Spleen (tissue), 11 donors: Measurements from ENCODE around the gene MIB1. TPM values are rescaled to one million over a fixed set of nuclear protein-coding genes. Genes with fewer than 3 reads are reported as not detected.

ENCODE experiments used
- DNase-seq: peaks from one replicate; pipeline ENCODE4 v3.0.0-alpha.2; 2020
- H3K27ac ChIP-seq, 8 donors: fragments of 200-600 bp; sonication (generic) in 7 of 8; 1 replicate in 4 of 8; 2 replicates in 4 of 8; pipeline versions ENCODE4 v1.5.0 to v1.8.0; 2016 to 2021; ENCODE audit warnings: inconsistent platforms in 4 of 8, mild to moderate bottlenecking in 4 of 8, moderate library complexity in 1 of 8
- H3K27me3 ChIP-seq, 7 donors: fragments of 200-600 bp; sonication (generic) in 6 of 7; replicated peaks in 1 of 7; 1 replicate in 4 of 7; 2 replicates in 3 of 7; pipeline versions ENCODE4 v1.5.0 to v1.8.0; 2016 to 2021; ENCODE audit warnings: inconsistent platforms in 3 of 7, mild to moderate bottlenecking in 1 of 7
- H3K36me3 ChIP-seq, 6 donors: fragments of 200-600 bp; sonication (generic) in 5 of 6; 1 replicate in 4 of 6; 2 replicates in 2 of 6; pipeline versions ENCODE4 v1.5.0 to v1.8.0; 2016 to 2021; ENCODE audit warnings: inconsistent platforms in 2 of 6
- H3K4me1 ChIP-seq, 6 donors: fragments of 200-600 bp; sonication (generic) in 5 of 6; 1 replicate in 3 of 6; 2 replicates in 3 of 6; pipeline versions ENCODE4 v1.5.0 to v1.8.0; 2016 to 2021; ENCODE audit warnings: inconsistent platforms in 3 of 6
- H3K4me3 ChIP-seq, 8 donors: fragments of 200-600 bp; sonication (generic) in 7 of 8; 1 replicate in 4 of 8; 2 replicates in 4 of 8; pipeline versions ENCODE4 v1.5.0 to v1.8.0; 2016 to 2021; ENCODE audit warnings: inconsistent platforms in 4 of 8, mild to moderate bottlenecking in 4 of 8, moderate library complexity in 2 of 8
- H3K9me3 ChIP-seq, 8 donors: fragments of 200-600 bp; sonication (generic) in 7 of 8; 1 replicate in 4 of 8; 2 replicates in 4 of 8; pipeline versions ENCODE4 v1.5.0 to v1.8.0; 2016 to 2021; ENCODE audit warnings: inconsistent platforms in 4 of 8
- CTCF ChIP-seq, 11 experiments: fragments of 200-600 bp in 7 of 11; fragments of 450-650 bp in 4 of 11; sonication (generic) in 4 of 11; IDR thresholded peaks in 8 of 11; conservative IDR thresholded peaks in 3 of 11; 1 replicate in 7 of 11; 2 replicates in 4 of 11; pipeline versions ENCODE4 v1.4.0 to v1.8.0; 2016 to 2021; ENCODE audit warnings: antibody characterized with exemption in 11 of 11, inconsistent platforms in 4 of 11, mild to moderate bottlenecking in 1 of 11
- POLR2A ChIP-seq, 3 donors: fragments of 450-650 bp; IDR thresholded peaks; one replicate each; pipeline ENCODE4 v1.5.1; 2017; ENCODE audit warnings: antibody characterized with exemption in 3 of 3, mild to moderate bottlenecking in 1 of 3
- POLR2AphosphoS5 ChIP-seq, 3 donors: sonication (generic); formaldehyde crosslinking; IDR thresholded peaks; one replicate each; pipeline ENCODE4 v1.5.1; 2017; ENCODE audit warnings: antibody characterized with exemption in 3 of 3
- WGBS, 5 donors: extraction: QIAGEN DNeasy Blood & Tissue Kit in 3 of 5; methylation state at CpG; one replicate each; pipeline versions ENCODE4 v1.1.5 to v1.1.7; 2013 to 2018; 5-methylcytosine and 5-hydroxymethylcytosine counted together
- intact Hi-C: fragments of 100-400 bp; cut with DNase I; formaldehyde crosslinking; loops from one replicate; pipeline ENCODE4 v1.15.0; 2023; ENCODE audit warnings: low total_unique reads
- polyA plus RNA-seq, 3 donors: library from polyadenylated mRNA; stranded (reverse); fragments of 200-250 nt; gene quantifications; one replicate each; pipeline ENCODE4 v1.2.1, GENCODE V29; 2013
- total RNA-seq, 7 donors: library from RNA; depleted of rRNA in 3 of 7; stranded (reverse); fragments of >200 nt in 3 of 7; fragmentation: NEBNext Ultra II Directional in 4 of 7; extraction: Animal tissue kit (Norgen Biotek cat#: 25700) in 4 of 7; gene quantifications; one replicate each; pipeline versions ENCODE4 v1.1.0 to v1.2.1, GENCODE V29; 2016 to 2021
- donor health status: healthy with polysubstance abuse.
- donor health status: DM: no; HTN: no; CAD: no; lungs with moderate emphysema.
- donor health status: DM: no; HTN: no; CAD: no.
- donor health status: Bipolar disorder and iron deficiency.
- donor health status: healthy.
- donor health status: DM: no; HTN: no; CAD: no.
- donor health status: DM: yes; HTN: yes; CAD: no.

The MIB1 gene
- total and polyA plus RNA-seq, 10 donors = 2.7 to 33.3 (median 27.3) TPM

DNA sequence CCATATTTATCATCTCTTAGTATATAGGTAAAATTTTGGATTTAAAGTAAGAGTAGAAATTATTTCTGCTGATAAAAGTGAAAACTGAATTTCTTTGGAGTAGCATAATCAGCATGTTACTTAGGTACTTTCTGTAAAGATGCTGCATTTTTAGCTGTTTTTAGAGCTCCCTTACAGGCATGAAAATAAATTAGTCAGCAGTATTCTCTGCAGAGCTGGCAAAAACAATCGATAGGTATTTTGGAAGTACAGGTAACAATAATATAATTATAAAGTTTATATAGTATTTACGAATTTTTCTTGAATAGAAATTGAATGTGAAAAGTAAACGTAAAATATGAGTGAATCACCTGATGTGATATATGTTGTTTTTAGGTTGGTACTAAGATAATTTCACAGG is 83.3 kb downstream of the MIB1 start:
- H3K27ac ChIP-seq = no peak overlapping the region
- H3K4me1 ChIP-seq = no peaks in the 10 kb centered on the region
- H3K36me3 ChIP-seq = peaks cover 0 to 61% (median 8%) of the 10 kb centered on the region in 6 donors
- intact Hi-C loops = no loop called here
- DNase-seq = no peak
- 91 to 99% (median 96%) methylated on average over 3 of the region's 3 CpGs for WGBS, 5 donors
- TF ChIP-seq POLR2A (IDR thresholded peaks at IDR 0.05) = no peak
- H3K9me3 ChIP-seq = no peaks in the 10 kb centered on the region
- H3K4me3 ChIP-seq = no peak overlapping the region
- H3K27me3 ChIP-seq = no peaks in the 10 kb centered on the region

GRCh38 chr18:21826196-21826595 is 85.6 kb downstream of the MIB1 start:
- Histone ChIP-seq H3K9me3 (no peaks in the 10 kb centered on the region), H3K27me3 (no peaks in the 10 kb centered on the region), H3K4me3 (no peak overlapping the region), H3K4me1 (no peaks in the 10 kb centered on the region), H3K27ac (no peak overlapping the region), H3K36me3 (peaks cover 0 to 40% (median 2%) of the 10 kb centered on the region in 6 donors)
- WGBS, 5 donors = 53 to 76% (median 61%) methylated on average over 3 of the region's 3 CpGs
- intact Hi-C loops = no loop called here
- DNase-seq = no peak
- TF ChIP-seq POLR2A (IDR thresholded peaks at IDR 0.05) (no peak), CTCF (IDR thresholded peaks at IDR 0.05 in 8 of 11, conservative IDR thresholded peaks at IDR 0.05 in 3 of 11) (no peak), POLR2AphosphoS5 (IDR thresholded peaks at IDR 0.05) (no peak)

DNA sequence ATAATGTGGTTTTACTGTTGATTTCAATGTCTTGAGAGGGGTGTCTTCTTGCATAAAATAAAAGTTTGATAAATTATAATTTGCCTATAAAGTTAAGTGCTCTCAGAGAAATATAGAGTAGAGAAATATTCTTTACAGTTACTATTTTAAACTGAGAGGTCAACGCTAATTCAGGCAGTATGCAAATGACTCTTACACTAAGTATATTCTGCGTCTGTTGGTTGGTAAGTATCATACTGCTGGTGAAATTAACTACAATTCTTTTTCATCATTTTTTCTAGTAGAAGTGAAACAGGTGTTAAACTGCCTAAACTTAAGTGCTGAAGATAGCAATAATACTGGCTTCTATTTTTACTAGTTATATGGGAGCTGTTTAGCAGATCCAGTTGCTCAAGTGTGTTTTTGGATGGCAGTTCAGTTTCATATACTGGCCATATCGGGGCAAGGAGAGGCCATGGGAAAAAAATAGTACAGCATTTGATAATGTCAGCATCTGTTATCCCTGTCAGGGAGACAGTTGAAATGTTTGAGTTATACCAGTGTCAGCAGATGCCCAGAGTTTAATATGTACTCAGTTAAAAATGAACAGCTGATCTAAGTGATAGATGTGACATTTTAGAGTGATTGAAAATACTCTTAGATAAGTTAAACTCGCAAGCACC is 86.2 kb downstream of the MIB1 start:
- no peaks in the 10 kb centered on the region for H3K9me3 ChIP-seq
- no peak overlapping the region for H3K27ac ChIP-seq
- no peaks in the 10 kb centered on the region for H3K4me1 ChIP-seq
- H3K4me3 ChIP-seq = no peak overlapping the region
- TF ChIP-seq CTCF (IDR thresholded peaks at IDR 0.05 in 8 of 11, conservative IDR thresholded peaks at IDR 0.05 in 3 of 11) (no peak), POLR2AphosphoS5 (IDR thresholded peaks at IDR 0.05) (no peak), POLR2A (IDR thresholded peaks at IDR 0.05) (no peak)
- DNase-seq = no peak
- H3K27me3 ChIP-seq = no peaks in the 10 kb centered on the region
- 77 to 90% (median 83%) methylated on average over 4 of the region's 4 CpGs for WGBS, 5 donors
- intact Hi-C loops = no loop called here
- peaks cover 0 to 35% (median 2%) of the 10 kb centered on the region in 6 donors for H3K36me3 ChIP-seq

- Histone ChIP-seq H3K4me3 (no peak overlapping the region), H3K36me3 (peaks cover 0 to 9% (median 0%) of the 10 kb centered on the region in 6 donors), H3K4me1 (no peaks in the 10 kb centered on the region), H3K27ac (no peak overlapping the region), H3K9me3 (no peaks in the 10 kb centered on the region), H3K27me3 (no peaks in the 10 kb centered on the region)
- TF ChIP-seq POLR2A (IDR thresholded peaks at IDR 0.05) (no peak), POLR2AphosphoS5 (IDR thresholded peaks at IDR 0.05) (no peak), CTCF (IDR thresholded peaks at IDR 0.05 in 8 of 11, conservative IDR thresholded peaks at IDR 0.05 in 3 of 11) (no peak)
- intact Hi-C loops = no loop called here
- WGBS, 5 donors = 75 to 89% (median 79%) methylated on average over 3 of the region's 3 CpGs
- DNase-seq = no peak
These were observed 89.9 kb downstream of the MIB1 start for GRCh38 chr18:21830532-21830931.
